ENCODE measurements around the gene NUDT4B. TPM values are rescaled to one million over a fixed set of nuclear protein-coding genes. Genes with fewer than 3 reads are reported as not detected.
"Not testable (repeated sequence)": the region's sequence is repeated elsewhere in the genome, so short reads cannot be mapped to it uniquely, and the experiment has no call there.

The NUDT4B gene
- total and polyA plus RNA-seq, 4 experiments from 2014 or later, result 0.58 to 6.8 (median 2.0) TPM

- H3K4me1 Mint-ChIP-seq; H3K9me3 ChIP-seq (ENCODE audit: control insufficient read depth in 1 of 2, low read length in 2 of 2); H3K36me3 ChIP-seq (ENCODE audit: insufficient read depth, low read length); H3K4me3 ChIP-seq (ENCODE audit: low read length in 2 of 2); DNase-seq; H3K4me3 Mint-ChIP-seq; H3K27ac ChIP-seq (ENCODE audit: low read depth, low read length); H3K4me1 ChIP-seq (ENCODE audit: insufficient read depth, low read length); H3K27ac Mint-ChIP-seq; H3K27me3 ChIP-seq (ENCODE audit: insufficient read depth, low read length); intact Hi-C loops (cut with micrococcal nuclease); CTCF ChIA-PET (ENCODE audit: partially characterized antibody); H3K9me3 Mint-ChIP-seq; H3K27me3 Mint-ChIP-seq; H3K36me3 Mint-ChIP-seq; POLR2A ChIA-PET (ENCODE audit: partially characterized antibody): not testable (repeated sequence)
These were observed 36.2 kb upstream of the NUDT4B start for GRCh38 chr1:148712353-148712752.

GRCh38 chr1:148715518-148715917 is 33.1 kb upstream of the NUDT4B start:
- H3K4me3 ChIP-seq (ENCODE audit: low read length in 2 of 2); H3K4me1 ChIP-seq (ENCODE audit: insufficient read depth, low read length); H3K4me1 Mint-ChIP-seq; H3K27me3 ChIP-seq (ENCODE audit: insufficient read depth, low read length); H3K9me3 Mint-ChIP-seq; H3K4me3 Mint-ChIP-seq; intact Hi-C loops (cut with micrococcal nuclease); H3K27me3 Mint-ChIP-seq; CTCF ChIA-PET (ENCODE audit: partially characterized antibody); H3K36me3 ChIP-seq (ENCODE audit: insufficient read depth, low read length); H3K27ac ChIP-seq (ENCODE audit: low read depth, low read length); DNase-seq; POLR2A ChIA-PET (ENCODE audit: partially characterized antibody); H3K9me3 ChIP-seq (ENCODE audit: control insufficient read depth in 1 of 2, low read length in 2 of 2); H3K27ac Mint-ChIP-seq; H3K36me3 Mint-ChIP-seq: not testable (repeated sequence)

- intact Hi-C loops (cut with micrococcal nuclease); H3K9me3 Mint-ChIP-seq; H3K36me3 ChIP-seq (ENCODE audit: insufficient read depth, low read length); CTCF ChIA-PET (ENCODE audit: partially characterized antibody); H3K4me1 ChIP-seq (ENCODE audit: insufficient read depth, low read length); H3K9me3 ChIP-seq (ENCODE audit: control insufficient read depth in 1 of 2, low read length in 2 of 2); H3K4me1 Mint-ChIP-seq; H3K27ac ChIP-seq (ENCODE audit: low read depth, low read length); H3K27me3 ChIP-seq (ENCODE audit: insufficient read depth, low read length); H3K4me3 Mint-ChIP-seq; DNase-seq; POLR2A ChIA-PET (ENCODE audit: partially characterized antibody); H3K4me3 ChIP-seq (ENCODE audit: low read length in 2 of 2); H3K27ac Mint-ChIP-seq; H3K27me3 Mint-ChIP-seq; H3K36me3 Mint-ChIP-seq: not testable (repeated sequence)
These were observed 31.5 kb upstream of the NUDT4B start for GRCh38 chr1:148716966-148717520.

- H3K4me3 ChIP-seq (ENCODE audit: low read length in 2 of 2); CTCF ChIA-PET (ENCODE audit: partially characterized antibody); H3K4me3 Mint-ChIP-seq; H3K9me3 ChIP-seq (ENCODE audit: control insufficient read depth in 1 of 2, low read length in 2 of 2); H3K4me1 ChIP-seq (ENCODE audit: insufficient read depth, low read length); DNase-seq; H3K36me3 Mint-ChIP-seq; intact Hi-C loops (cut with micrococcal nuclease); H3K9me3 Mint-ChIP-seq; H3K27ac Mint-ChIP-seq; H3K4me1 Mint-ChIP-seq; POLR2A ChIA-PET (ENCODE audit: partially characterized antibody); H3K27ac ChIP-seq (ENCODE audit: low read depth, low read length); H3K27me3 Mint-ChIP-seq; H3K36me3 ChIP-seq (ENCODE audit: insufficient read depth, low read length); H3K27me3 ChIP-seq (ENCODE audit: insufficient read depth, low read length): not testable (repeated sequence)
These were observed 27.7 kb upstream of the NUDT4B start for GRCh38 chr1:148720918-148721317.

GRCh38 chr1:148722758-148723157 is 25.8 kb upstream of the NUDT4B start:
- H3K4me3 ChIP-seq (ENCODE audit: low read length in 2 of 2); H3K27me3 ChIP-seq (ENCODE audit: insufficient read depth, low read length); H3K27ac ChIP-seq (ENCODE audit: low read depth, low read length); POLR2A ChIA-PET (ENCODE audit: partially characterized antibody); H3K9me3 Mint-ChIP-seq; H3K9me3 ChIP-seq (ENCODE audit: control insufficient read depth in 1 of 2, low read length in 2 of 2); H3K27me3 Mint-ChIP-seq; H3K36me3 ChIP-seq (ENCODE audit: insufficient read depth, low read length); intact Hi-C loops (cut with micrococcal nuclease); H3K4me3 Mint-ChIP-seq; H3K4me1 Mint-ChIP-seq; CTCF ChIA-PET (ENCODE audit: partially characterized antibody); H3K27ac Mint-ChIP-seq; H3K36me3 Mint-ChIP-seq; DNase-seq; H3K4me1 ChIP-seq (ENCODE audit: insufficient read depth, low read length): not testable (repeated sequence)

- H3K4me3 Mint-ChIP-seq; H3K27ac Mint-ChIP-seq; CTCF ChIA-PET (ENCODE audit: partially characterized antibody); DNase-seq; H3K4me3 ChIP-seq (ENCODE audit: low read length in 2 of 2); intact Hi-C loops (cut with micrococcal nuclease); H3K27me3 ChIP-seq (ENCODE audit: insufficient read depth, low read length); H3K27me3 Mint-ChIP-seq; H3K36me3 Mint-ChIP-seq; H3K9me3 Mint-ChIP-seq; H3K27ac ChIP-seq (ENCODE audit: low read depth, low read length); H3K36me3 ChIP-seq (ENCODE audit: insufficient read depth, low read length); H3K9me3 ChIP-seq (ENCODE audit: control insufficient read depth in 1 of 2, low read length in 2 of 2); POLR2A ChIA-PET (ENCODE audit: partially characterized antibody); H3K4me1 Mint-ChIP-seq; H3K4me1 ChIP-seq (ENCODE audit: insufficient read depth, low read length): not testable (repeated sequence)
These were observed 25.1 kb upstream of the NUDT4B start for GRCh38 chr1:148723515-148723914.

- H3K36me3 Mint-ChIP-seq; H3K27me3 Mint-ChIP-seq; H3K9me3 Mint-ChIP-seq; H3K27ac Mint-ChIP-seq; H3K4me3 ChIP-seq (ENCODE audit: low read length in 2 of 2); H3K4me1 Mint-ChIP-seq; H3K36me3 ChIP-seq (ENCODE audit: insufficient read depth, low read length); POLR2A ChIA-PET (ENCODE audit: partially characterized antibody); H3K4me3 Mint-ChIP-seq; intact Hi-C loops (cut with micrococcal nuclease); CTCF ChIA-PET (ENCODE audit: partially characterized antibody); H3K27ac ChIP-seq (ENCODE audit: low read depth, low read length); H3K4me1 ChIP-seq (ENCODE audit: insufficient read depth, low read length); H3K27me3 ChIP-seq (ENCODE audit: insufficient read depth, low read length); H3K9me3 ChIP-seq (ENCODE audit: control insufficient read depth in 1 of 2, low read length in 2 of 2); DNase-seq: not testable (repeated sequence)
These were observed 23.7 kb upstream of the NUDT4B start for GRCh38 chr1:148724872-148725271.

GRCh38 chr1:148727862-148728261 is 20.7 kb upstream of the NUDT4B start:
- H3K27me3 Mint-ChIP-seq; H3K4me1 Mint-ChIP-seq; H3K4me3 ChIP-seq (ENCODE audit: low read length in 2 of 2); H3K4me1 ChIP-seq (ENCODE audit: insufficient read depth, low read length); H3K9me3 Mint-ChIP-seq; H3K36me3 Mint-ChIP-seq; DNase-seq; H3K9me3 ChIP-seq (ENCODE audit: control insufficient read depth in 1 of 2, low read length in 2 of 2); POLR2A ChIA-PET (ENCODE audit: partially characterized antibody); H3K27ac ChIP-seq (ENCODE audit: low read depth, low read length); H3K36me3 ChIP-seq (ENCODE audit: insufficient read depth, low read length); H3K27ac Mint-ChIP-seq; CTCF ChIA-PET (ENCODE audit: partially characterized antibody); intact Hi-C loops (cut with micrococcal nuclease); H3K4me3 Mint-ChIP-seq; H3K27me3 ChIP-seq (ENCODE audit: insufficient read depth, low read length): not testable (repeated sequence)
